Astrocyte (in vitro differentiated cells and primary cell): Measurements from ENCODE around the gene DCAF4.

Experiments
- EZH2 ChIP-seq: IDR thresholded peaks from 2 replicates; pipeline ENCODE4 v1.6.1; 2012; ENCODE audit warnings: mild to moderate bottlenecking, low read length, inconsistent platforms; ENCODE audit not compliant: insufficient read depth
- TF ChIP-seq, protein P1 (sequence below): IDR thresholded peaks from 2 replicates; pipeline ENCODE4 v1.5.1; 2011; ENCODE audit warnings: low read depth, mild to moderate bottlenecking, inconsistent platforms, low read length, moderate library complexity; ENCODE audit not compliant: insufficient read depth

DNA sequence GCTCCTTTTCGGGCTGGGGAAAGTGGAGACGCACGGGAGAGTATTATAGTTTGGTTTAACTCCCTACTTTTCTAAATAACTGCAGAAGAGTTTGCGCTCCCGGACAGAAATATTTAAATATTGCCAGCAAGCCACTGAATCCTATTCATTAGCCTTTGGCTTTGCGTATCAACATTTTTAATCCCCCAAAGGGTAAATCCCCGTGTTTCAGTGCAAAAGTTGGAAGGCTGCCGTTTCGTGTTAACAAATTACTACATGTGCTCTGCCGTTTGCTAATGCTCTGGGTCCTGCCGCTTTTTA is 32.0 kb upstream of the DCAF4 start:
- TF ChIP-seq, protein P1, sequence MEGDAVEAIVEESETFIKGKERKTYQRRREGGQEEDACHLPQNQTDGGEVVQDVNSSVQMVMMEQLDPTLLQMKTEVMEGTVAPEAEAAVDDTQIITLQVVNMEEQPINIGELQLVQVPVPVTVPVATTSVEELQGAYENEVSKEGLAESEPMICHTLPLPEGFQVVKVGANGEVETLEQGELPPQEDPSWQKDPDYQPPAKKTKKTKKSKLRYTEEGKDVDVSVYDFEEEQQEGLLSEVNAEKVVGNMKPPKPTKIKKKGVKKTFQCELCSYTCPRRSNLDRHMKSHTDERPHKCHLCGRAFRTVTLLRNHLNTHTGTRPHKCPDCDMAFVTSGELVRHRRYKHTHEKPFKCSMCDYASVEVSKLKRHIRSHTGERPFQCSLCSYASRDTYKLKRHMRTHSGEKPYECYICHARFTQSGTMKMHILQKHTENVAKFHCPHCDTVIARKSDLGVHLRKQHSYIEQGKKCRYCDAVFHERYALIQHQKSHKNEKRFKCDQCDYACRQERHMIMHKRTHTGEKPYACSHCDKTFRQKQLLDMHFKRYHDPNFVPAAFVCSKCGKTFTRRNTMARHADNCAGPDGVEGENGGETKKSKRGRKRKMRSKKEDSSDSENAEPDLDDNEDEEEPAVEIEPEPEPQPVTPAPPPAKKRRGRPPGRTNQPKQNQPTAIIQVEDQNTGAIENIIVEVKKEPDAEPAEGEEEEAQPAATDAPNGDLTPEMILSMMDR = no peak
- TF ChIP-seq EZH2 = no peak
